Measurements from ENCODE around the gene NHLRC2.
A peak's percentile ranks its signal among the peaks of the same experiment; 100 is the strongest.

Gene NHLRC2

GRCh38 chr10:113945075-113945686, 90.7 kb downstream of the NHLRC2 start:
- no peak for DNase-seq

GRCh38 chr10:113945687-113946085, 91.2 kb downstream of the NHLRC2 start:
- no peak for DNase-seq

GRCh38 chr10:113947184-113948041, 93.0 kb downstream of the NHLRC2 start:
- DNase-seq, result no peak

- DNase-seq, result no peak
Observed at GRCh38 chr10:113948048-113948447, 93.6 kb downstream of the NHLRC2 start.

GRCh38 chr10:113950268-113950667, 95.8 kb downstream of the NHLRC2 start:
- no peak for DNase-seq

- DNase-seq, result no peak
Observed at GRCh38 chr10:113953505-113954272, 99.2 kb downstream of the NHLRC2 start.

GRCh38 chr10:113954409-113954808, 99.9 kb downstream of the NHLRC2 start:
- no peak for DNase-seq

GRCh38 chr10:113957013-113957412, 102.6 kb downstream of the NHLRC2 start:
- no peak for DNase-seq

GRCh38 chr10:113958631-113959382, 104.3 kb downstream of the NHLRC2 start:
- DNase-seq, result no peak

- DNase-seq, result no peak
Observed at GRCh38 chr10:113959383-113959760, 104.9 kb downstream of the NHLRC2 start.

GRCh38 chr10:113960617-113961181, 106.2 kb downstream of the NHLRC2 start:
- no peak for DNase-seq

- DNase-seq, result peak; percentile 16
Observed at GRCh38 chr10:113961182-113962031, 106.9 kb downstream of the NHLRC2 start.

- no peak for DNase-seq
Observed at GRCh38 chr10:113965077-113965476, 110.6 kb downstream of the NHLRC2 start.

GRCh38 chr10:113965683-113966082, 111.2 kb downstream of the NHLRC2 start:
- no peak for DNase-seq

All from effector CD8-positive, alpha-beta T cell (primary cell).